SU-DHL-6 (cell line): Measurements from ENCODE around the gene RGL2.

Experiments used
- H2AFZ ChIP-seq: fragments of 200-600 bp; sonication (generic); 2 replicates; pipeline ENCODE4 v1.6.1; 2014; ENCODE audit warnings: low read depth, mild to moderate bottlenecking, moderate library complexity, mixed read lengths, antibody characterized with exemption, low read length; ENCODE audit not compliant: severe bottlenecking
- H3F3A ChIP-seq: fragments of 200-600 bp; shearing (Covaris generic); 2 replicates; pipeline ENCODE4 v1.6.0; 2016; ENCODE audit warnings: antibody characterized with exemption, mild to moderate bottlenecking; ENCODE audit not compliant: insufficient read depth
- H3K27ac ChIP-seq: fragments of 200-600 bp; sonication (generic); 2 replicates; pipeline ENCODE4 v1.5.1; 2016; ENCODE audit warnings: low read depth, mild to moderate bottlenecking, low read length, moderate library complexity, mixed read lengths
- H3K27me3 ChIP-seq: fragments of 200-600 bp; sonication (generic), shearing (Covaris generic); 2 replicates; pipeline ENCODE4 v1.6.0; 2014; ENCODE audit warnings: mild to moderate bottlenecking, low read length
- H3K36me3 ChIP-seq: fragments of 200-600 bp; sonication (generic); 2 replicates; pipeline ENCODE4 v1.6.1; 2014; ENCODE audit warnings: mild to moderate bottlenecking, low read length, mixed read lengths
- H3K4me2 ChIP-seq: fragments of 300-600, 200-600 bp; shearing (Covaris generic), sonication (generic); 2 replicates; pipeline ENCODE4 v1.6.0; 2014; ENCODE audit warnings: low read length, low read depth, mild to moderate bottlenecking; ENCODE audit not compliant: poor library complexity, severe bottlenecking
- H3K4me3 ChIP-seq: fragments of 200-600 bp; sonication (generic); 2 replicates; pipeline ENCODE4 v1.5.1; 2014; ENCODE audit warnings: antibody characterized with exemption, low read length, mild to moderate bottlenecking, mixed read lengths; ENCODE audit not compliant: insufficient read depth, poor library complexity, severe bottlenecking
- H3K79me2 ChIP-seq: fragments of 200-600 bp; sonication (generic); 2 replicates; pipeline ENCODE4 v1.6.1; 2014; ENCODE audit warnings: mild to moderate bottlenecking, low read length, moderate library complexity; ENCODE audit not compliant: insufficient read depth
- H3K9ac ChIP-seq: fragments of 200-600 bp; sonication (generic); 2 replicates; pipeline ENCODE4 v1.7.0; 2014; ENCODE audit warnings: mild to moderate bottlenecking, low read length
- H3K9me2 ChIP-seq: fragments of 200-600 bp; sonication (generic); replicated peaks from 2 replicates; pipeline ENCODE4 v1.6.1; 2014; ENCODE audit warnings: low read length; ENCODE audit not compliant: insufficient read depth
- H3K9me3 ChIP-seq: fragments of 200-600 bp; sonication (generic); 2 replicates; pipeline ENCODE4 v1.6.1; 2014; ENCODE audit warnings: low read length, mixed read lengths; ENCODE audit not compliant: insufficient read depth
- H4K20me1 ChIP-seq: fragments of 200-600 bp; sonication (generic); 2 replicates; pipeline ENCODE4 v1.6.1; 2014; ENCODE audit warnings: low read depth, mild to moderate bottlenecking, antibody characterized with exemption, low read length, moderate library complexity, mixed read lengths
- EZH2phosphoT487 ChIP-seq: fragments of 200-600 bp; sonication (generic), shearing (Covaris generic); conservative IDR thresholded peaks from 2 replicates; pipeline ENCODE4 v1.6.1; 2018; ENCODE audit warnings: mild to moderate bottlenecking, antibody characterized with exemption, low read length, moderate library complexity, mixed read lengths
- TF ChIP-seq, protein P1 (sequence below): fragments of 200-600 bp; sonication (generic); IDR thresholded peaks from one replicate; pipeline ENCODE4 v1.5.1; 2017; ENCODE audit warnings: antibody characterized with exemption, mild to moderate bottlenecking, low read length, moderate library complexity; ENCODE audit not compliant: insufficient read depth, poor library complexity, severe bottlenecking

The RGL2 gene

DNA sequence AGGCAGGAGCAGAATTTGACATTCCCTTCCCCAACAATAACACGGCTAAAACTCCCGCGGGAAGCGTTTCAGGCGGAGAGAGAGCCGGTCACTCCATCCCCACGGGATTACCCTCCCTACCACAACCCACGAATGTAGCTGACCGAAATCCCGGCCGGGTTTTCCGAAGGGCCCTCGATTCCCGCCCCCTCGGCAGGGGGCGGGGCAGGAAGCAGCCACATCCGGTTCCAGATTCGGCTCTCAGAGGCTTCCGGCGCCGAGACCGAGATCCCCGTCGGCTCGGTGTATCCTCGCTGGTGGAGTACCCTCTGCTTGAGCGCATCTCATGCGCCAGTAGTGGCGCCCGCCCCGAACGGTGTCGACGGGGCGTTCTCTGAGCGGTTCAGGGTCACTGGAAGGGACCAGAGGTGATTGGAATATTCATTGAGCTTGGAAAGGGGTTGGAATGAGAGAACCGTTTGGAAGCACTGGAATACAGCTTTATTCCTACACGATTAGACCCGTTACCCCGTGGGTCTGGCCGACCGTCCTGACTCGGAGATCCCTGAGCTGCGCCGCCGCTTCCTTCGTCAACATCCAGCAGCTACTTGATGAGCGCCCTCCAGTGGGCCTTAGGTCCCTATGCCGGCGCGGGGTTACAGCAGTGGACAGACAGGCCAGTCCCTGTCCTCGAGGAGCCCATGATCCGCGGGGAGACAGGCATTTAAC lies 649 bp upstream of the RGL2 start:
- H3K9me2 ChIP-seq: no peaks in the 10 kb centered on the region
- peaks cover 4% of the 10 kb centered on the region; the same call in 1 of the 2 replicates for H3K36me3 ChIP-seq
- no peaks in the 10 kb centered on the region for H3K27me3 ChIP-seq
- peak overlapping the region; percentile 89 for H3K27ac ChIP-seq
- TF ChIP-seq, protein P1, sequence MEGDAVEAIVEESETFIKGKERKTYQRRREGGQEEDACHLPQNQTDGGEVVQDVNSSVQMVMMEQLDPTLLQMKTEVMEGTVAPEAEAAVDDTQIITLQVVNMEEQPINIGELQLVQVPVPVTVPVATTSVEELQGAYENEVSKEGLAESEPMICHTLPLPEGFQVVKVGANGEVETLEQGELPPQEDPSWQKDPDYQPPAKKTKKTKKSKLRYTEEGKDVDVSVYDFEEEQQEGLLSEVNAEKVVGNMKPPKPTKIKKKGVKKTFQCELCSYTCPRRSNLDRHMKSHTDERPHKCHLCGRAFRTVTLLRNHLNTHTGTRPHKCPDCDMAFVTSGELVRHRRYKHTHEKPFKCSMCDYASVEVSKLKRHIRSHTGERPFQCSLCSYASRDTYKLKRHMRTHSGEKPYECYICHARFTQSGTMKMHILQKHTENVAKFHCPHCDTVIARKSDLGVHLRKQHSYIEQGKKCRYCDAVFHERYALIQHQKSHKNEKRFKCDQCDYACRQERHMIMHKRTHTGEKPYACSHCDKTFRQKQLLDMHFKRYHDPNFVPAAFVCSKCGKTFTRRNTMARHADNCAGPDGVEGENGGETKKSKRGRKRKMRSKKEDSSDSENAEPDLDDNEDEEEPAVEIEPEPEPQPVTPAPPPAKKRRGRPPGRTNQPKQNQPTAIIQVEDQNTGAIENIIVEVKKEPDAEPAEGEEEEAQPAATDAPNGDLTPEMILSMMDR: peak; percentile 96
- no peak for TF ChIP-seq EZH2phosphoT487
- peak overlapping the region; percentile 56 for H2AFZ ChIP-seq
- peaks cover 27% of the 10 kb centered on the region for H3F3A ChIP-seq
- H4K20me1 ChIP-seq: no peaks in the 10 kb centered on the region
- peak overlapping the region; percentile 90 for H3K4me2 ChIP-seq
- peaks cover 20% of the 10 kb centered on the region for H3K79me2 ChIP-seq
- peak overlapping the region; percentile 97 for H3K4me3 ChIP-seq
- peak overlapping the region; percentile 96 for H3K9ac ChIP-seq
- H3K9me3 ChIP-seq: no peaks in the 10 kb centered on the region

DNA sequence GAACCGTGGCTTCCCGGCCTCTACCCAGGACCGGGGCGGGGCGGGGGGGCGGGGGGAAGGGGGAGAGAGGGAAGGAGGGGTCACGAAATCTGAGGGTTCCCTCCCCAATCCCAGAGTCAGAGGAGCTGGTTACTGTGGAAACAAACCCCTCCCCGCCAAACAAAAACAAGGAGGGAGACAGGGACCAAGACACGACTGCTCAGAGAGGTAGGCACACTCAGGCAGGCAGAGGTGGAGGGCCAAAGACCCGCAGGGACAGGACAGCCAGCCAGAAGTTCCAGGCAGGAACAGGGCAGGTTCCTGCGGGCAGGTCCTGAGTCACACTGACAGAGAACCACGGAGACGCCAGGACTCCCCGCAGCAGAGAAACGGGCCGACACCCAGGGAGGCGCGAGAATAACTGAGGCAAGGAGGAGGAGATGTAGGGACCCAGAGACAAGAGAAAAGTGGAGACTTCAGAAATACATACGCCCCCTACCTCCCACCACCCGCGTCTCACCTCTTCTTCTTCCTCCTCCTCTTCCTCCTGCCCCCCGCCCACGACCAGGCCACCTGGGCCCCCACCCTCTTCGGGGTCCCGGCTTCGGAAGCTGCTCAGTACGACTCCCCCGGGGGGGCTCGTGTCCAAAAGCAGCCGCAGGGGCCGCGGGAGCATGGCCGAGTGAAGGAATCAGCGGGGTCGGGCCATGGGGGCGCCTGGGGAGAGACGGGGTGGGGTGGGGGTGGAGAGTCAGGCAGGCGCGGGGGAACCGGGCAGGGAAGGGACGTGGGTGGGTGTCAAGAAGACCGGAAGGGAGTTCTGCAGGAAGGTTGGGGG lies 578 bp downstream of the RGL2 start:
- Histone ChIP-seq H3K27me3 (no peaks in the 10 kb centered on the region), H3K36me3 (no peaks in the 10 kb centered on the region; the same call in 1 of the 2 replicates), H3K9me2 (no peaks in the 10 kb centered on the region), H3F3A (peaks cover 24% of the 10 kb centered on the region), H3K9me3 (no peaks in the 10 kb centered on the region), H3K27ac (peak overlapping the region; percentile 89), H2AFZ (peak overlapping the region; percentile 56), H3K79me2 (peaks cover 20% of the 10 kb centered on the region), H3K9ac (peak overlapping the region; percentile 96), H3K4me2 (peak overlapping the region; percentile 90), H4K20me1 (no peaks in the 10 kb centered on the region), H3K4me3 (peak overlapping the region; percentile 97)
- TF ChIP-seq, protein P1: peak; percentile 52
- no peak for TF ChIP-seq EZH2phosphoT487

DNA sequence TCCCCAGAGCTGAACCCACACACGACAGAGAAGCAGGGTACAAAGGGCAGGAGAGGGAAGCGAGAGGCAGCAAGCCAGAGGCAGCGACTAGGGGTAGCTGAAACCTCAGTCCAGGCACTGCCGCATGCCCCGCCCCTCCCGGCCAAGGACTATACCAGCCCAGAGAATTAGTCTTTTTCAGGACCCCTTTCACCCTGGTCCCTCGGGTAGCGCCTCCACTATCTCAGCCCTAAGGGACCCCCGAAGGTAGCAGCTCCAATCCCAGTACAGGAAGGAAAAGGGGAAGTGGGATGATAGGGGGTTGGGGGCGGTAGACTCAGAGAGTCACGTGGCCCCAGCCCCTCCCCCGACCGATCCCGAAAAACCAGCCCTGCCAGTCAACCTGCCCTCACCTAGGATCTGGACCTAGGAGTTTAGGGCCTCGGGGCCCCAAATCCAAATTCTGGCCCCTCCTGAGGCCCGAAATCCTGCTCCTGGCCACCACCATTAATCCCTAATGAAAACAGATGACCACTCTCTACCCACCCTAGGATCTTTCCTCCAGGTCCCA lies 1.3 kb downstream of the RGL2 start:
- no peak for TF ChIP-seq EZH2phosphoT487
- TF ChIP-seq, protein P1: no peak
- peak overlapping the region; percentile 42 for H3K27ac ChIP-seq
- peak overlapping the region; percentile 96; the same call in 1 of the 2 replicates for H3K9ac ChIP-seq

More for the DNA sequence above, 1.3 kb downstream of the RGL2 start:
- Histone ChIP-seq H3K9me3 (no peaks in the 10 kb centered on the region), H3K9me2 (no peaks in the 10 kb centered on the region), H3K79me2 (peaks cover 20% of the 10 kb centered on the region), H3K4me3 (peak overlapping the region; percentile 36), H3K4me2 (peak overlapping the region; percentile 90), H3K27me3 (no peaks in the 10 kb centered on the region), H3K36me3 (no peaks in the 10 kb centered on the region), H3F3A (peaks cover 26% of the 10 kb centered on the region), H2AFZ (no peak overlapping the region), H4K20me1 (no peaks in the 10 kb centered on the region)
